ENCODE data around the gene TSC1.
A peak's percentile ranks its signal among the peaks of the same experiment; 100 is the strongest.

Gene TSC1

DNA sequence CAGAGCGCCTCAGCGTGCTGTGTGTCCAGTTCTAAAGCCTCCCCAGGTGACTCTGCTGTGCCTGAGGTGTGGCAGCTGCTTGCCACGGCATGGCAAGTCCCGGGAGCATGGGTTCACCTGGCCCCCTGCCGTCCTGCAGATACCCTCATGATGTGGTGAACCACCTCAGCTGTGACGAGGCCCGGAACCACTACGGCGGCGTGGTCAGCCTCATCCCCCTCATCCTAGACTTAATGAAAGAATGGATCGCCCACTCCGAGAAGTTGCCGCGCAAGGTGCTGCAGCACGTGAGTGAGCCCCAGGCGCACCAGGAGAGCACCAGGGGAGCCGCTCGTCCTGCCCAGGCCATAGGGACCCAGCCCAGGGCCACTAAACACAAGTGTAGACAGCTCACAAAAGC lies 56.3 kb downstream of the TSC1 start:
- no peak for DNase-seq (ENCODE audit: low read depth in 2 of 2)

GRCh38 chr9:132887181-132888120 lies 57.0 kb downstream of the TSC1 start:
- DNase-seq (ENCODE audit: low read depth in 2 of 2), result no peak

- no peak for DNase-seq (ENCODE audit: low read depth in 2 of 2)
These were observed 58.1 kb downstream of the TSC1 start for GRCh38 chr9:132886334-132886725.

GRCh38 chr9:132885720-132886333 lies 58.6 kb downstream of the TSC1 start:
- no peak for DNase-seq (ENCODE audit: low read depth in 2 of 2)

DNA sequence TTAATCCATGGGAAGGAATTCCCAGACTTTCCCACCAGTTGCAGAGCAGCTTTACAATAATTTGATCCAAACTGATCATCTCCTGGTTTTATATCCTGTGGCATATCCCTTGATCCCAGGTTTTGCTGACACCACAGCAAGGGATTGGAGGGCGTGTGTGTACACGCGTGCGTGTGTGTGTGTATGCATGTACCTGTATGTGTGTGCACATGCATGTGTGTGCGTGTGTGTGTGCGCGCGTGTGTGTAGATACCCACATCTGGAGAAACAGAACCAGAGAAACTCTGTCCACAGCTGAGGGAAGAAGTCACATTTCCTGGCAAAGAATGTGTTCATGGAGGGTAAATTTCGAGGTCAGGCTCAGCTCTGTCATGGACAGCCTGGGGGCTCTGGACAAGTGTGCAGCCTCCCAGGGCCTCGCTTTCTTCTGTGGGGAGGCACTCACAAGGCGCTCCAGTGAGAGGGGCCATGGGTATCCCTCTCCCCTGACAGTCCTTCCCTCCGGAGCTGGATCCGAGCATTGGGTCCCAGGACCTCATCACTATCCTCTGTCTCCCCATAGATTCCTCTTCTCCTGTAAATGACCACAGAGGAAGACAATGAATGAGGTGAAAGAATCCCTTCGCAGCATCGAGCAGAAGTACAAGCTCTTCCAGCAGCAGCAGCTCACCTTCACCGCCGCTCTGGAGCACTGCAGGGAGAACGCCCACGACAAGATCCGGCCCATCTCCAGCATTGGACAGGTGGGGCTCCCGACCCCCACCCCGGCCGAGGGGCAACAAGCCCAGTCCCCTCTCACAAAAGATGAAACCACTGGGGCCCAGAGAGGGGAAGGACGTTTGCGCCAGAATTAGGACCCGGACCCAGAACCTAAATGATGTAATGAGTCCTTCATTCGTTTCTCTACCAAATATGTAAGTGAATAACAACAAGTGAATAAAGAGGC lies 60.8 kb downstream of the TSC1 start:
- DNase-seq (ENCODE audit: low read depth in 2 of 2), result no peak

- DNase-seq (ENCODE audit: low read depth in 2 of 2), result no peak
These were observed 61.8 kb downstream of the TSC1 start for GRCh38 chr9:132882616-132883015.

GRCh38 chr9:132881826-132882225 lies 62.6 kb downstream of the TSC1 start:
- no peak for DNase-seq (ENCODE audit: low read depth in 2 of 2)

DNA sequence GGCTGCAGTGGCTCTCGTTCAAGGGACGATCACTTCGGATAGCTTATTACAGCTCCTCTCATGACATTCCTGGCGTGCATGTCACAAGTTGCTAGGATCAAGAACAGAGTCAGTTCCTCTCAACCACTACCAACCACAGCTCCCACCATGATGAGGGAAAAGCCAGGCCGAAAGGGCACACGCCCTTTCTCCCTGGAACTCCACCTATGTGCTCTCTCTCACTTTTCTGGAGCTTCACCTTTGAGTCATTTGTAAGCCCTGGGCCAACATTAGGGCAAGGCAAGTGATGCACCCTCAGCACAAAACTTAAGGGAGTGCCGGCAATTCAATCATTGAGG lies 64.1 kb downstream of the TSC1 start:
- DNase-seq (ENCODE audit: low read depth in 2 of 2), result no peak

DNA sequence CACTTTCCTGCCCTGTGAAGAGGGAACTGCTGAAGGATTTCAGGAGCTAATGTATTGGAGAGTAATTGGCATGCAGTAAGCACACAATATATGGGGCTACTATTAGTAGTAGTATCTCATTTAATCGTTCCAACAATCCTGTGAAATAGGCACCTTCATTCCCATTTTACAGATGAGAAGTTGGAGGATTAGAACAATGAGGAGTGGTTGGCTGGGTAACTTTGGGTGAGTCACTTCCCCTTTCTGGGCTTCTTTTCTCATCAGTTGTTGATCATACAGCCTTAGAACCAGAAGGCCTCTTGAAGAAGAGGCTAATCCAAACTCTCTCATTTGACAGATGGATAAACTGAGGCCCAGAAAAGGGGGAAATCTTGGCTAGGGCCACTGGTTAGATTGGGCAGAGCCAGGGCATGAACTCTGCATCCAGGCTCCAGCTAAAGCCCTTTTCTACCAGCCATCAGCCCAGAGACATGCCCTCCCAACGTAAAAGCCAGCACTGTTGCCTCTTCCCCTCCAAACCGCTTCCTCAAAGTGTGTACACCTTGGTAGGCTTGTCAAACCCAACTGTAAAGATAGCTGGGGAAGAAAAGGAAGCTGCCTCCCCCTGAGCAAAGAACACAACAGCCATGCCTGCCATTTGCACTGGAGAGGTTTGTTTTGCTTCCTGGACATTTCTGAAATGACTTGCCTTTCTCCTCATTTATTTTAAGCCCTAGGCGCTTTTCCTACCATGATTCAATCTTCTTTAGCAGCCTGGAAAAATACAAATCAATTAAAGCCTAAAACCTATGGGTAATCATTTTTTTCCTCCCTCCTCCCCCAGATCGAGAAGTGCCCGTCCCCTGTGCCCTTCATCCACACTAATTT lies 64.7 kb downstream of the TSC1 start:
- DNase-seq (ENCODE audit: low read depth in 2 of 2), result no peak

DNA sequence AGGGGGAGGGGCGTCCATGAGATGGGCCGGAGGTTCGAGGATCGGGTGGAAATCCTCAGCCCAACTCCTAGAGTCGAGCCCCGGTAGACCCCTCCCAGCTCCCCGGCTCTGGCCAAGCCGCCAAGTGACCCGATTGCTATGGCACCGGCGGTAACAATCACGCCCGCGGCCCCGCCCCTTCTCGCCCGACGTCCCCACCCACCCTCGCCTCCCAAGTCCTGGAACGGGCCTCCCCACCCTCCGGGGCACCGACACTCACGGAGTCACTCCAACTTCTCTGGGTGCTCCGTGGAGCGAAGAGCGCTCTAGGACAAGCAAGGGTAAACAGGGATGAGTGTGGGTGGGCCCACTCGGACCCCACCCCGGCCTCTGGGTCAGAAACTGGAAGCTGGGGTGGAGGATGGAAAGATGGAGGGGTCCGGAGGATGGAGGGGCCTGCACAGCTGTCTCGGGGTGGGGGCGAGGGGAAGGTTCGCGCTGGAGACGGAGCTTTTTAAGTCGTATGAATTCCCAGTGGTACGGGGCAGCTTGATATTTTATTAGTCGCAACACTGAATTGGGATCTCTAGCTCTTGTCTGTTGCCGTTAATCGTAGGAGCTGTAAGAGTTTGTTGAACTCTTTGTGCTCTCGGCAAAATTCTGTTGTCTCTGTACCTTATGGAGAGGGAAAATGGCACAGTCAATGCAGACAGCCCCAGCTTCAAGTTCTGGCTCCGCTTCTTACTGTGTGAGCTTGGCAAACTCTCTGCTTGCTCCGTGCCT lies 65.5 kb downstream of the TSC1 start, which contains the start of gene SPACA9:
Gene SPACA9 (plus strand): TSS at position 204 of the 762 bp plus-strand sequence. CDS start 5,050 bp downstream, outside the sequence.
- peak in 1 of 2 donors; percentile 17 for DNase-seq (ENCODE audit: low read depth in 2 of 2)

- peak; percentile 35 to 71 for DNase-seq (ENCODE audit: low read depth in 2 of 2)
These were observed 66.4 kb downstream of the TSC1 start, which contains the start of gene AK8 for GRCh38 chr9:132877824-132878694. TSS of gene AK8 (minus strand) at chr9:132878284. CDS start at chr9:132878255, 29 bp downstream.

DNA sequence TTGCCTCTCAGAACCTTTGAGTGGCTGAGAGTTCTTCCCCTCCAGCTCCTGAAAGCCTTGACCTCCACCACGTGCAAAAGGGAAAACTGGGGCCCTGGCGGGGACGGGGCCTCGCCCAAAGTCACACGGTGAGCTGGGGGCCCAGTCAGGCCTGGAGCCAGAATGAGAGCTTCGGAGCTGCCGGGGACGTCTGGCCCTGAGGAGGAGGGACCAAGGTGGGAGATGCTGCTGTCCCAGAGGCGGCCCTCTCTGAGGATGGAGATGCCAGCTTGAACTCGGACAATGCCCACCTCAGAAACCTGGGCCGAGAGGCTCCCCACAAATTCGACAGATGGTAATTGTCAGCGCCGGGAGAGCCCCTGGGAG lies 67.0 kb downstream of the TSC1 start:
- no peak for DNase-seq (ENCODE audit: low read depth in 2 of 2)

GRCh38 chr9:132876849-132877248 lies 67.6 kb downstream of the TSC1 start:
- no peak for DNase-seq (ENCODE audit: low read depth in 2 of 2)

DNA sequence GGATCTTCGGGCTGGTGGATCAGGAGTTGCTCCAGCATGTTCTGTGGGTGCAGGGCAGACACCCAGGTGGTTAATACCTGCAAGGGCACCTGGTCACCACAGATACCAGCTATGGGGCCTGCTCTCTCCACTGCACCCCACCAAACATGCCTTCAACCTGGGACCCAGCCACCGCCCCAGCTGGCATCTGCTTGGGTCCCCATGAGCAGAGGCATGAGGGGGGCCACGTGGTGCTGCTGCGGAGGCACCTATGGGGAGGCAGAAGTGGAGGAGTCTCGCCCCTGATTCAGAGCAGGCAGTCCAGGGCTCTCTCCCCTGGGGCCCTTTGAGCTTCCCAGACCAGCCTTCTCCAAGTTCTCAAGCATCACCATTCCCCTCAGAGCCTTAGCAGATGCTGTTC lies 69.3 kb downstream of the TSC1 start:
- no peak for DNase-seq (ENCODE audit: low read depth in 2 of 2)

- no peak for DNase-seq (ENCODE audit: low read depth in 2 of 2)
These were observed 71.0 kb downstream of the TSC1 start for GRCh38 chr9:132873403-132873802.

DNA sequence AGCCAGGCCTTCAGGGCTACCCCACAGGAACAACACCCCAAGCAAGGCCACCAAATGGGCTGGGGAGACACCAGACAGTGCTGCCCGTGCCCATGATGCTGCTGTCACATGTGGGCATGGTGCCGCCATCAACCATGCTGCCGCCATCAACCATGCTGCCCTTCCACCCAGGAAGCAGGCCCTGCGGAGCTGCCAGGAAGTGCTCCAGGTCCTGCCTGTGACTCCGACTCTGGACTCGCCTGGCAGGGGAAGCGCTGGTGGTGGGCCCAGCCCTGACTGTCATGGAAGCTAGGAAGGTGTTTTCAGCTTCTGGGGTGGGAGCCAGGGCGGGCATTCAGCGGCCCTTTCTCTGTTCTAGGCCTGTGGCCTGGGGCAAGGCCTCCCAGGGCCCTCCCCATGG lies 75.2 kb downstream of the TSC1 start:
- no peak for DNase-seq (ENCODE audit: low read depth in 2 of 2)

GRCh38 chr9:132866898-132867297 lies 77.5 kb downstream of the TSC1 start:
- DNase-seq (ENCODE audit: low read depth in 2 of 2), result no peak

- no peak for DNase-seq (ENCODE audit: low read depth in 2 of 2)
These were observed 79.7 kb downstream of the TSC1 start for GRCh38 chr9:132864691-132865090.

DNA sequence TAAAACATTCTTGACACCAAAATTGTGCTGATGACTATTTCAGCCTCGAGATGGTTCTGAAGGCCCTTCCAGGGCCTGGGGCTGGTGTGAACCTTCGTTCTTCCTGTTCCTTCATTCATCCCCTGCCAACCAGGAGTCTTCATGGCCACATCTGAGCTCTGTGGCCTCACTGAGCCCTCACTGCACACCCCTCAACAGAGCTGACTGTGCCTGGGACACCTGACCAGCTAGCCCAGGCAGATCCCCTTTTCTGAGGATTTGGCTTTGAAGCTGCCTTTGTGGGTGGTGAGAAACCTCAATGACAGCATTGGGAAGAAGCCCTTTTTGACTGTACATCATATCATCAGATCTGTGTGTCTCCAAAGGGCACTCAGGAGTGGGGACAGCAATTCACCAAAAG lies 80.1 kb downstream of the TSC1 start:
- no peak for DNase-seq (ENCODE audit: low read depth in 2 of 2)

Measured in stimulated activated CD8-positive, alpha-beta memory T cell treated with anti-CD3 and anti-CD28 coated beads, Interleukin-7, amount 100 ng/mL, for 4 hours (primary cell).